Measurements from ENCODE around the gene HTR5A.

DNA sequence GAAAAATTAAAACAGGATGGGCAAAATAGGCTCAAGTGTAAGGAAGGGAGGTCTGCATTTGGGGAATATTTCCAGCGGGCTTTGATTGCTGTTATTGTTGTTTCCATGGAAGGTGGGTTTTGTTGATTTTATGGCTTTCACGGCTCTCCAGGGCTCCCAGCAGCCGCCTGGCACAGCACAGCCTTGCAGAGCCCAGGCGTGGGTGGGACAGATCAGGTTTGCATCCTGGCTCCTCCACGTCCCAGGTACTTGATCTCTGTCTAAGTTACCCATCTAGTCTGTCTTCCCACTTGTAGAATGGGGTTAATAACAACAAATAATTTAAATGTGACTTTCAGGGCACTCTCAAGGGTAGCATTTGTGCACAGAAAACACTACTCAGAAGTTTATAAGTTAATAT, 45.2 kb downstream of the HTR5A start:
- TF ChIP-seq, protein P1, sequence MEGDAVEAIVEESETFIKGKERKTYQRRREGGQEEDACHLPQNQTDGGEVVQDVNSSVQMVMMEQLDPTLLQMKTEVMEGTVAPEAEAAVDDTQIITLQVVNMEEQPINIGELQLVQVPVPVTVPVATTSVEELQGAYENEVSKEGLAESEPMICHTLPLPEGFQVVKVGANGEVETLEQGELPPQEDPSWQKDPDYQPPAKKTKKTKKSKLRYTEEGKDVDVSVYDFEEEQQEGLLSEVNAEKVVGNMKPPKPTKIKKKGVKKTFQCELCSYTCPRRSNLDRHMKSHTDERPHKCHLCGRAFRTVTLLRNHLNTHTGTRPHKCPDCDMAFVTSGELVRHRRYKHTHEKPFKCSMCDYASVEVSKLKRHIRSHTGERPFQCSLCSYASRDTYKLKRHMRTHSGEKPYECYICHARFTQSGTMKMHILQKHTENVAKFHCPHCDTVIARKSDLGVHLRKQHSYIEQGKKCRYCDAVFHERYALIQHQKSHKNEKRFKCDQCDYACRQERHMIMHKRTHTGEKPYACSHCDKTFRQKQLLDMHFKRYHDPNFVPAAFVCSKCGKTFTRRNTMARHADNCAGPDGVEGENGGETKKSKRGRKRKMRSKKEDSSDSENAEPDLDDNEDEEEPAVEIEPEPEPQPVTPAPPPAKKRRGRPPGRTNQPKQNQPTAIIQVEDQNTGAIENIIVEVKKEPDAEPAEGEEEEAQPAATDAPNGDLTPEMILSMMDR (IDR thresholded peaks at IDR 0.05; ENCODE audit: extremely low read depth in 1 of 2, insufficient read depth in 1 of 2, low read depth in 1 of 2, low read length in 2 of 2) = no peak
- TF ChIP-seq, protein P2, sequence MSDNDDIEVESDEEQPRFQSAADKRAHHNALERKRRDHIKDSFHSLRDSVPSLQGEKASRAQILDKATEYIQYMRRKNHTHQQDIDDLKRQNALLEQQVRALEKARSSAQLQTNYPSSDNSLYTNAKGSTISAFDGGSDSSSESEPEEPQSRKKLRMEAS (IDR thresholded peaks at IDR 0.05; ENCODE audit: insufficient read depth, insufficient read length) = no peak
- TF ChIP-seq POLR2A (IDR thresholded peaks at IDR 0.05; ENCODE audit: low read depth, low read length) (no peak), EZH2 (IDR thresholded peaks at IDR 0.05; ENCODE audit: borderline replicate concordance, low read depth, low read length, severe bottlenecking) (no peak), POLR2AphosphoS5 (IDR thresholded peaks at IDR 0.05; ENCODE audit: insufficient read depth, low read depth, low read length) (no peak), FOS (IDR thresholded peaks at IDR 0.05; ENCODE audit: borderline replicate concordance, insufficient read depth, low read length) (no peak), MYC (IDR thresholded peaks at IDR 0.05; ENCODE audit: low read depth, low read length) (no peak), GATA2 (IDR thresholded peaks at IDR 0.05; ENCODE audit: insufficient read depth, insufficient read length, low read depth, low read length) (no peak), JUN (IDR thresholded peaks at IDR 0.05; ENCODE audit: borderline replicate concordance, insufficient read depth, insufficient read length, low read depth) (no peak)

Measured in endothelial cell of umbilical vein (primary cell).